NCI-H187 treated with DMSO at 0.1 percent for 48 hours (cell line): ENCODE data around the gene VPS39.
"Not testable (repeated sequence)": the region's sequence is repeated elsewhere in the genome, so short reads cannot be mapped to it uniquely, and the experiment has no call there.

Experiments
- DNase-seq: peaks from one replicate; lab custom pipeline; 2025; lab: John Stamatoyannopoulos, UW

The VPS39 gene

DNA sequence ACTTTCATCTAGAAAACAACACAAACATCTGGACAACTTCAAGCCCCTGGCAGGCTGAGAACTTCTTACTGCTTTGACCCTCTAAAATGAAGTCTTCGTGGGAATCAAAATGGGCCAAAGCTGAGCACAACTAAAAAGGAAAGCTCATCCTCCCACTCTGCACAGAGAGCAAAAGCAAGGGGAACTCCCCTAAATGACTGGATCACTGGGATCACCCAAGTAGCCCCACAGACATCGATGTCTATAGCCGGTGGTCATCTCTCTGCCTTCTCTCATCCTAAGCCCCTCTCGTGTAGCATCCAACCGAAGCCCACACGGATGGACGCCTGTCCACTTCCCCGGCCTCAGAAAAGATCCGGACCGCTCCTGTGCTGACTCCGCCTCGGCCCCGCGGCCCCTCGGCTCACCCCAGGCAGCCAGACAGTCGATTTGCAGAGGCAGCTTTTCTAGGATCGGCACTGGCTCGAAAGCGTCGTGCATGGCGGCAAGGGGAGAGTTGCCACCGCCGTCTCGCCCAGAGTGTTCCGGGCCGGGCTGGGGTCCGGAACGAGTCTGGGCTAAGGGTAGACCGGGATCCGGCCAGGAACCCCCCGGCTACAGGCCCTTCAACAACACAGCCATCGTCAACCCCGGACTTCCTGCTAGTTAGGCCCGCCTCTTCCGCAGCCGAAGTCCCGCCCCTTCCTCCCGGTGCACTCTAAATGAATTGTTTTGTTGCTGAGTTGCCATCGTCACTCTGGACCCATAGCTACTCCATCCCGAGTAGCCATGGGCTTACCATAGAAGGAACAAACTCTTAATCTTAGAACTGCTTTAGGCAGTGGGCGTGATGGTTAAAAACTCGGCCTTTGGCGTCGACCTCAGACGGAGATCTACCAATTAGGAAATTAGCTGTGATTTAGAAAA lies at the start of gene VPS39:
VPS39 (minus strand) TSS at position 631 of the 906 bp plus-strand sequence; CDS start at position 480, 151 bp downstream.
- peak; percentile 56 for DNase-seq

DNA sequence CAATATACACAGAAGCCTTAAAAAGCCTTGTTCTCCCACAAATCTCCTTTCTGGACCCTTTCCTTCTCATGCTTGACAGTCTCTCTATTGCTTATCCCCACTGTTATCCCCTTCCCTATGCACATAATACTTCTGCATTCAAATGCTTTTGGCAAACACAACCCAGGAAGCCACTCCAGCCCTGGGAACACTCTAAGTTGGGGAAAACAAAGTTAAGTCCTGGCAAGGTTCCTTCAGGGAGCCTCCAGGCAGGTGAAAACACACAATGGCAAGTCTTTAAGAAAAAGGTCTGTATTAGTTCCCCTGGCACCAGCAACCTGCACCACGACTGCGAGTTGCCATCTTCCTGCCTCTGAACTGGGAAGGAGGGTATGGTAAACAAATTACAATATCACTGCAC lies 45.2 kb upstream of the VPS39 start:
- DNase-seq = no peak

DNA sequence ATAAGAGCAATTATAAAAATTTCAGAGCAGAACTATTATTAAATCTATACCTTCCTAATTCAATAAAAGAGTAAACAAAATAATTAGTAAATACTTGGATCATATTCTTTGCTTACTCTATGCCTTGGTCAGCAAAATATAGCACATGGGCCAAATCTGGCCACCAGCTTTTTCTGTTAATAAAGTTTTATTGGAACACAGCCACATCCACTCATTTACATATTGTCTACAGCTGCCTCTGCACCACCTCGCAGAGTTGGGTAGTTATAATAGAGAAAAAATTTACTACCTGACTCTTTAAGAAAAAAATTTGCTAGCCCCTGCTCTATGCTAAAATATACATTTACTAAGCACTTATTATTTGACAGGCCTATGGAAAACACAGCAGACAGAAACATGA lies 32.7 kb upstream of the VPS39 start:
- no peak for DNase-seq

DNA sequence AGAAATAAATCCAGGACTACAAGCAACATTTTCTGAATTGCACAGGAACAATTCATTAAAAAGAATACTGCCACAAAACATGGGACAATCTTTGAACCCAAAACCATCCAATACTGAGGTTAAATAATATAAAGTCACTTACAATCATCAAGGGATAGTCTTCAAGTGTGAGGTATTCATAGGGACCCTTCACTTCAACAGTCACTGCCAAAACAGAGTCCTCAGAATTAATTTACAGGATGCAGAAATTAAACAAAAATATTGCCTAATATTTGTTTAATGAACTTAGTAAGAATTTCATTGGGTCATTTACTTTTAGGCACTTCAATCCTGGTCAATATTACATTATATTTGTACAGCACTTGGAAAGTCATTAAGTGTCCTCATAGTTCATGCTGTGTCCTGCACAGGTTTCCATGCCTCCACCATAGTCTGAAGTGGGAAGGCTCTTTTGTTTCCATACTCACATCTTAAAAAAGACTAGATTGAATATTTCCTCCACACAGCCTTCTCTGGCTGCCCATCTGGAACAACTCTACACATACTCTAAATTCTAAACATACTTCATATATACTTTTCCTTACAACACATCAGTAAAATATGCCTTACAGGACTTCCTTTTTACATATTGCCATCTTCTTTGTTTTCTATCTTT lies 31.6 kb upstream of the VPS39 start:
- DNase-seq = no peak

GRCh38 chr15:42233107-42233506 lies 25.0 kb upstream of the VPS39 start:
- no peak for DNase-seq

DNA sequence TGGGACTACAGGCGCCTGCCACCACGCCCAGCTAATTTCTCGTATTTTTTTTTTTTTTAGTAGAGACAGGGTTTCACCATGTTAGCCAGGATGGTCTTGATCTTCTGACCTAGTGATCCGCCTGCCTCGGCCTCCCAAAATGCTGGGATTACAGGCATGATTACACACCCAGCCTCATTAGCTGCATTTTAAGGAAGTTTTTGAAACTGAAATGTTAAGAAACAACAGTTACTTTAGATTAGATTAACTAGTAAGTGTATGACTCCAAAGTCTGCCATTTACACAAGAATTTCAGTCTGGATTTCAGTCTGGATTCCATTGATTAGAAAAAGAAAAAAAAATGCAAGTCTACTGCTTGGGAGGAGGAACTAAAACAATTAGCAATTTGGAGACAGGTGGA lies 24.5 kb upstream of the VPS39 start:
- DNase-seq = no peak

DNA sequence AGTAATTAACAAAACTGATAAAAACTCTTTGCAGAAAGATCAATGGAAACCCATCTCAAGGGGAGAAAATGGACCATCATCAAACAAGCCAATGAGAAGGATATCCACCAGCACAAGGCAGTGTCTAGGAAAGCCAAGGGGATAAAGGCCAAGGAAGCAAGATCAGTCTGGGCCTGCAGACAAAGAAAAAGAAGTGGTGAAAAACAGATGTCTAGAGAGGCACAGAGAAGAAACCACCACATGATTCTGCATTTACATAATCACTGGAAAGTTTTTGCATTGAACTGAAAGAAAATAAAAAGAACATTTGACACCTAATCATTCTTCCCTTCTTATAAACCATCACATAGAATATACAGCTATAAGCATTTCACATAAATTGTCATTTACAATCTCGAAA lies 23.0 kb upstream of the VPS39 start:
- no peak for DNase-seq

- not testable (repeated sequence) for DNase-seq
Observed at GRCh38 chr15:42228981-42229380, 20.9 kb upstream of the VPS39 start.

DNA sequence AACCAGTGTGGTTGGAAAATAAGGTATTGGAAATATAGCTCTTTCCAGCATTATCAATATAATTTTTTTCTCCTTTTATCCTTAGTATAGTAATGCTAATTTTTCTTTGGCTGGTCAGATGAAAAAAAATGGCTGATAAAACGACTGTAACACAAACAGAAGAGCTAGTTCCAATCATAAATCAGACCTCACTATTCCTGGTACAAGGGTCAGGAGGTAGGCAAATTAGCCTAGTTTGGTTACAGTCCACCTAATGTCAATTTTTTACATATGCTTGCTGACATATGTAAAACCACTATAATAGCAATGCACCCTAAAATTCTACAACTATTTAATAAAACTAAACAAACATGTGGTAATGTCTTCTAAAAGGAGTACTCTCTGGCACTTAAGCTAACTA lies 19.9 kb upstream of the VPS39 start:
- no peak for DNase-seq

GRCh38 chr15:42226648-42227047 lies 18.5 kb upstream of the VPS39 start:
- no peak for DNase-seq

- DNase-seq = no peak
Observed at GRCh38 chr15:42220216-42220615, 12.1 kb upstream of the VPS39 start.

DNA sequence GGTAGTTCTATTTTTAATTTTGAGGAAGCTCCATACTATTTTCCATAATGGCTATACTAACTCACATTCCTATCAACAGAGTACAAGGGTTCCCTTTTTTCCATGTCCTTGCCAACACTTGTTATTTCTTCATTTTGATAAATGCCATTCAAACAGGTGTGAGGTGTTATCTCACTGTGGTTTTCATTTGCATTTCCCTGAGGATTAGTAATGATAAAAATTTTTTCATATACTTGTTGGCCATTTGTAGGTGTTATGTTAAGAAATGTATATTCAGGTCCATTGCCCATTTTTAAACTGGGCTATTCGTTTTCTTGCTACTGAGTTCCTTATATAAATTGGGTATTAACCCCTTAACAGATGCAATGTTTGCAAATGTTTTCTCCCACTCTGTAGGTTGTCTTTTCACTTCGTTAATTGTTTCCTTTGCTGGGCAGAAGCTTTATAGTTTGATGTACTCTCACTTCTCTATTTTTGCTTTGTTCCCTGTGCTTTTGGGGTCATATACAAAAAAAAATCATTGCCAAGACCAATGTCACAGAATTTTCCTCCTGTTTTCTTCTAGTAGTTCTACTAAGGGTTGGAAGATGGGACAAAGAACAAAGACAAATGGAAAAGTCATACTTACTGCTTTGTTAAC lies 11.0 kb upstream of the VPS39 start:
- no peak for DNase-seq

GRCh38 chr15:42217568-42217967 lies 9.5 kb upstream of the VPS39 start:
- DNase-seq = no peak

- no peak for DNase-seq
Observed at GRCh38 chr15:42215913-42216829, 8.1 kb upstream of the VPS39 start.

GRCh38 chr15:42214600-42214999 lies 6.5 kb upstream of the VPS39 start:
- no peak for DNase-seq

DNA sequence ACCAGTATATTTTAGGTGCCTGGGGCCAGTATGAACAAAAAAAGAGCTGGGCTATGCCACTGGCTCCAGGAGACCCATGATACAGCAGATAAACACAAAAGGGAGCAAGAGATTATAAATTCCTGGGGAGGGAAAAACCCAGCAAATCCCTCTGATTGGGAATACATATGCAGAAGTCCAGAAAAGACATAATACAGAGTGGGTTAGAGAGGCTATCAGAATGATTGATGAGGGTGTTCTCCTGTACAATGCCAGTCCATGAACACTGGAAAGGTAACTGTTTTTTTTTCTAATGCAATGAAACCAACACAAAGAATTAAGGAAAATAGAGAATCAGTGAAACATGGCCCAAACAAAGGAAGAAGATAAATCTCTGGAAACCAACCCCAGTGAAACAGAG lies 5.4 kb upstream of the VPS39 start:
- no peak for DNase-seq

GRCh38 chr15:42210696-42211095 lies 2.6 kb upstream of the VPS39 start:
- no peak for DNase-seq

DNA sequence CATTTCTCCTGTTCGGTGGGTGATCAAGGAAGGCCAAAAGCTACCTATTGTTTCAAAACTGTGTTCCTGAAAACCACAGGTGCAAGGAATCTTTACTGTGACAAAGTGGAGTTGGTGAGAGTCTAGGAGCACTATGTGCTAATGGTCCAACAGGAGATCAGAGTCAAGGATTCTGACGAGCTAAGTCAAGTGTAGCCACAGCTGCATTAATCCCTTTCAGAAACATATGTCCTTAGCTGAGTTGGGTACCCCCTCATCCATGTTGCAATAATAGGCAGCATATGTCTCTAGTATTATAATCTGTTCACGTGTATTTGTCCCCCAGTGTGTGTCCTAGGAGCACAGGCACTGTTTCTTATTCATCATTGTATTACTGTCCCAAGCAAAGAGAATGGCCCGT lies 1.7 kb downstream of the VPS39 start:
- no peak for DNase-seq

DNA sequence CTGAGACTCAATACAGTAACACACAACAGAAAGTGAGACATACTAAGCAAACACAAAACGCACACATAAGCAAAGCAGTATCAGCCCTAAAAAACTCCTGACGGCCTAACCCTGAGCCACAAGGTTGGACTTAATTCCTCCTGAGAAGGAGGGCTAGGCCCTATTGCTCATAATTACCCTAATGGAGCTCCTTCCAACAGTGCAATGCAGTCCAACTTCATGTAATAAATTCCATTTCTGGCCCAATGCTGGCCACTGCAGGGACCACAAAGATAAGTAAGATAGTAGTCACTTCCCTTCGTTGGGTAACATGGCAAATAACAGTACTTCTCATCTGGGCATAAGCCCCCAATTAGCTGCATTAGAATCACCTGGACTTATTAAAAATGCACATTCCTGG lies 4.2 kb downstream of the VPS39 start:
- DNase-seq = no peak

- no peak for DNase-seq
Observed at GRCh38 chr15:42202653-42203052, 5.5 kb downstream of the VPS39 start.

- no peak for DNase-seq
Observed at GRCh38 chr15:42201801-42202200, 6.3 kb downstream of the VPS39 start.

GRCh38 chr15:42199126-42199525 lies 9.0 kb downstream of the VPS39 start:
- no peak for DNase-seq
